DMS79 treated with DMSO at 0.1 percent for 48 hours (cell line): Measurements from ENCODE around the gene DUT.
A peak's percentile ranks its signal among the peaks of the same experiment; 100 is the strongest.

Experiments
- DNase-seq: peaks from one replicate; lab custom pipeline; 2025; lab: John Stamatoyannopoulos, UW

The DUT gene

DNA sequence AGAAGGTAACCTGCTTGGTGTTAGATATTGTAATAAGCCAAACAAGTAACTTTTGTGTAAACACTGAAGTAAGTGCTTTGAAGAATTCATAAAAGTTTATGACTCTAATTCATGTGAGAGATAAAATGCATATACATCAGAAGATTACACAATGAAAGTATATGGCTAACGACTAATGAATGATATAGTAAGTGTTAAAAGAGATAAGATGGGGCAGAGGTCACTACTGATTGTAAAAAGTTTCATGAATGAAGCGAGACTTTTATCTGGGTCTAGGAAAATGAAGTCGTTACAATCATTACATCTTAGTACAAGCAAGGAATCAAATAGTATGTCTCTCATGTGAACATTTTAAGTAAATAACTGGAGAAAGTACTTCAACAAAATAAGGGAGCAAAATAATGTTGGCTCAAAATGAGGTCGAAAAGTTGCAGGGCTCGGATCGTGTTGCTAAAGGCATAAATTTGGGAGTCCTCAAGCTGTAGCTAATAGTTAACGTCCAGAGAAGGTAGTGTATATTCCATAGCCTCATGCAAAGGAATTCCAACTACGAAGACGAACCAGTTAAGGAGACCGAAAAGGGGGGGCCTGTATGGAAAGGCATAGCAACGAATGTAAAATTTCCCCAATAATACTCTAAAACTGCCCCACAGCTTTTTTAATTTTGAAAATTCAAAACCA is 984 bp upstream of the DUT start:
- no peak for DNase-seq

DNA sequence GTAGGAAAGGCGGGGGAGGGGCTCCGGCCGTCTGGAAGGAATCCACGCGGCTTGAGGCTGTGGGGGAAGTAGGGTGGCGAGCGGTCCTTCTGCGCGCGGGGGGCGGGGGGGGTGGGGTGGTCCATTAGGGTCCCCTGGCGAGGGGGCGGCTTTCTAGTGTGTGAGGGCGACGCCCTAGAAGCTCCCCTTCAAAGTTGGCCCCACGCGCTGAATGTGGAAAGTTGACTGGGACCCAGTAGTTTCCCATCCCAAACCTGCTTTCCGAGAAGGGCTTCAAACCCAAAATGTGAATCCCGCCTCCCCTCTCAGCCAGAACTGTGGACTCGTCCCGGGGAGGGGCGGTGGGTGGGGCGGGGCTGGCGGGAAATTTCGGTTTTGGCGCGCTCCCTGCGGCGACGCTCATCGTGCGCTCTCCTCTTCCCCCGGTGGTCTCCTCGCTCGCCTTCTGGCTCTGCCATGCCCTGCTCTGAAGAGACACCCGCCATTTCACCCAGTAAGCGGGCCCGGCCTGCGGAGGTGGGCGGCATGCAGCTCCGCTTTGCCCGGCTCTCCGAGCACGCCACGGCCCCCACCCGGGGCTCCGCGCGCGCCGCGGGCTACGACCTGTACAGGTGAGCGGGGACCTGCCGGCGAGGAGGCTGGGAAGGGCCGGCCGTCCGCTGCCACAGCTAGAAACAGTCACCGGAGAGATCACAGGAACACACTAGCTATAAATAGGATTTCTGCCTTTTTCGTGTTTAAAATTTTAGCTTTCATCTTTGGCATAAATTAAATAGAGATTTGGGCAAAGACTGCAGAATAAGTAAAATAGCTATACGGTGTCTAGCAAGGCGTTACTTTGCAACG is 790 bp downstream of the DUT start:
- DNase-seq, result peak; percentile 36

DNA sequence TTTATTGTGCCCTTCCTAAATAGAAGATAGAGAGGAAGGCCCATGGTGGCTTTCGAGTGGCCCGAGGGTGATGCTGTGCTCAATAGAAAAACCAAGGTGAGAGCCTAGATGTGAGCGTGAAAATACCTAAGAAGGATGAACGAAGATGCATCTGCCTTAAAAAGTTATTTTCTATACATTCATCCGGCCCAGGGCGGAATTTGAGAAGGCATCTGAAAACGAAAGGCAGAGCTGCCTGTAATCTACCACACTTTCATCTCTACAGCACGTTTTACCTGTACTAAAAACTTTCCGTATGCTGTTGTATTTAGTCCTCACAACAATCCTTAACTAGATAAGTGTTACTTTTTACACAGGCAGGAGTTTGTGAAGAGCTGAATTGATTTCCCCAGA is 1.4 kb downstream of the DUT start:
- no peak for DNase-seq

DNA sequence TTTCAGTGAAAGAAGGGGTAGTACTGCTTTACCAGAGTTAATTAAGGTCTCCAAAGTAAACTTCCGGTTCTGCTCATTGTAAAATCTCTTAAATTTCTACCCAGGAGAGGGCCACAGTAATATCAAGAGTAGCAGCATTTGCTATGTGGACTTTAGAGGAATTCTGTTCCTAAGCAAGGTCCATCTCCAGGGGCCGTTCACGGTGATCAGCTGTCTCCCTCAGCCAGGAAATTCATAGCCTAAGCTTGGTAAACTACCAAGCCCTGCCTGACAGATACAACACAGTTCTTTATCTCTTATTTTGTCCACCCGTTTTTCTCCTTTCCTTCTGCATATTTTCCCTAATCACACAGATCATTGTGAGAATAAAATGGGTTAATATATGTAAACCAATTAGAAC is 2.3 kb downstream of the DUT start:
- DNase-seq, result no peak

DNA sequence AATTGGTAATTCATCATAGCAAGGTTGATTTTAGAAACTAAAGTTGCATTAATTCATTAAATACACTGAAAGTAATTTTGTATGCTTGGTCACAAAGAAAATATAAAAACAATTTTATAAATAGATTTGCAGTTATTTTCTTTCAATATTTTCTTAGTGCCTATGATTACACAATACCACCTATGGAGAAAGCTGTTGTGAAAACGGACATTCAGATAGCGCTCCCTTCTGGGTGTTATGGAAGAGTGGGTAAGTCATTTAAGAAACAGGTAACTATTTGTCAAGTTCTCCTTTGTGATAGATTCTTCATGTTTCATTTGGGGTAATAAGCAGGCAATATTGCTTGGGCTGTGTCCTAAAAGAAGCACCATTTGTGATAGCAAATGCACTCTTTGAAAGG is 3.0 kb downstream of the DUT start:
- DNase-seq, result no peak

DNA sequence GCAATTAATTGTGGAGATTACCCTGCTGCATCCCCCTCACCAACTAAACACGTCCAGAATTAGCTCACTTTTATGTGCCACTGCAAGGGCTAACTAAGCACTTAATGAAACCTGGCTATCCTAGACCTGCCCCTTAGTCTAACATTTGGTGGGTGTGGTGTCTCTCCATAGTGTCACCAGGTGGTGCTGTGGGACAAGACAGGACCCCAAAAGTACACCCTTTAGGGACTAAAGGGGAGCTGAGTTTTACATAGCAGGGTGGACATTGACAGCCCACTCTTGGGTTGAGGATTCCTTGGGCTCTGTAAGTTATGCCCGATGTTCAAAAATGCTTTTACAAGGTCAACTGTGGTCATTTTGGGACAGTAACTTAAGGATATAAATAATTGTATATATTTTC is 5.7 kb downstream of the DUT start:
- no peak for DNase-seq

DNA sequence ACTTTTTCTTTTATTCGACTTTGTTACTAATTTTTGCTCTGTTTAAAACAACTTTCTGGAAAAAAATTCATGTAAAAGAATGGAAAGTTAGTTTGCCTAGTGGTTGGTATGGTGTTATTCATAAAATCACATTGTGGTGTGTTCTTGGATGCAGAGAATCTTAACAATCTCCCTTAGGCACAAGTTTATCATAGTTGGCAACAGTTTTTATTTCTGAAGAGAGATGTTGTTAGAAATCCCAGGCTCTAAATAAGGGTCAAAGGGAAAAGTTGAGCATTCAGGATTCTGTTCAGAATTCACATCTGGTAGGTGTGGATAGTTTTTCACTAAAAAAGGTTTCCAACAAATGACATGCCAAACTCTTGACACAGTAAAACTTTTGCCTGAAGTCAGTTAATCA is 6.4 kb downstream of the DUT start:
- no peak for DNase-seq

DNA sequence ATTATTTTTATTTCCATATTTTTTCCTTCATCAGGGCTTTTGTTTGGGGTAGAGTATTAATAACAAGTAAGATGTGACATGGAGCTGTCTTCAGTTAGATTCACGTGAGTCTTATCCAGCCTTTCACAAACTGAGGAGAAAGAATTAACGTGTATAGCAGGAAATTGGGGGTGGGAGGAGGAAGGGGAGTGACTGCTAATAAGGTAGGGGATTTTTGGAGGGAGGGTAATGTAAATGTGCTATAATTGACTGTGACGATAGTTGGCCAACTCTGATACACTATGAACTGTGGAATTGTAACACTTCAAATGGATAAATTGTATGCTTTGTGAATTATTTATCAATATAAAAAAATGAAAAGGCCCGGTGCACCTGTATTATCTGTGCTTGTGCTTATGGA is 8.9 kb downstream of the DUT start:
- DNase-seq, result no peak

DNA sequence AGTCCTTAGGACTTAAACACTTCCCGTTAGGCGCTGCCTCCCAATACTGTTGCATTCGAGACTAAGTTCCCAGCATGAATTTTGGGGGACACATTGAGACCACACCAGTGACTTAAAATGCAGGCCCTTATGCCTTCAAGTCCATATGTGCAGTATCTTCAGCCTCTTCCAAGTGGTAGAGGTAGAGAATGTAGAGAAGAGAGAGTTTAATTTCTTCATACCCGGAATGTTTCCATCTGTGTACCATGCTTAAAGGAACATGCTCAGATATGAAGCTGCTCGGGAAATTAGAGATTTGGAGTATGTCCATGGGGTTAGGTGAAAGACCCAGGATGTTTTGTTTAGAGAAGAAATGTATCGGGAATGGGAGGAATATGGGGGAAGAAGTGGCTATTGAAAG is 12.6 kb downstream of the DUT start:
- DNase-seq, result no peak

DNA sequence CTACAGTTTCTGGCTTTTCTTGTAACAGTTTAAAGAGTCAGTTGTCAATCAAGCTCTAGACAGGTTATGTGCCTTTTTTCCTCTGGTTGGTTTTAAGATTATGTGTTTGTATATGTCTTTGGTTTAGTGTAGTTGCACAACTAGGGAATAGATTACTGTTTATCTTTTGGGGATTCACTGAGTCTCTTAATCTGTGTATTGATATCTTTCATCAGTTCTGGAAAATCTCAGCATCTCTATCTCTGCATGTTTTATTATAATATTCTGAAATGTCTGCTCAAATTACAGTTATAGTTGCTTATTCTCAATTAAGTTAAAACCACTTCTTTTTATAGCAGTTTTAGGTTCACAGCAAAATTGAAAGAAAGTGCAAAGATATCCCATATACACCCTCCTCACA is 14.3 kb downstream of the DUT start:
- DNase-seq, result no peak

DNA sequence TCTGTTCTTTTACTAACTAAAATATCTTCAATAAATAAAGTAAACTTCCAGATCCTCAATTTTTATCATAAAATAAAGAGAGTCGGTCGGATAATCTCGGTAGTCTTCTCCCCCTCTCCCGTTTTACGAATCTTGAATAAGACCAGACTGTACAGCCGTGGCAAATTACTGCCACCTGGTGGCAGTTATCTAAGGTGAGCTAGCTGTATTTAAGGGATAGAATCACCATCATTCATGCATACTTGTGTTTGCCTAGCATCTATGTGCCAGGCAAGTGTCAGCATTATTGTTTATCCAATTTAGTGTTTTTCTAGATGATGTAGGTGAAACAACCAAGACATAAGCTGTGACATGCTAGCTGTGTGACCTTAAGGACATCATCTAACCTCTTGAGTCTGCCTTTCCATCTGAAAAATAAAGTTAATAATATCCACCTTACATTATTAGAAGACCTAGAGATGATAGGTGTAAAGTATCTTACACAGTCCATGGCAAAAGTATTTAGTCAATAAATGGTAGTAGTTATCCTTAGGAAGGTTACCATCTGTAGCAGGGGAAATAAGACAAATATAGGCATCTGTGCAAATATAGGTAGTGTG is 21.3 kb downstream of the DUT start:
- peak; percentile 5 for DNase-seq

DNA sequence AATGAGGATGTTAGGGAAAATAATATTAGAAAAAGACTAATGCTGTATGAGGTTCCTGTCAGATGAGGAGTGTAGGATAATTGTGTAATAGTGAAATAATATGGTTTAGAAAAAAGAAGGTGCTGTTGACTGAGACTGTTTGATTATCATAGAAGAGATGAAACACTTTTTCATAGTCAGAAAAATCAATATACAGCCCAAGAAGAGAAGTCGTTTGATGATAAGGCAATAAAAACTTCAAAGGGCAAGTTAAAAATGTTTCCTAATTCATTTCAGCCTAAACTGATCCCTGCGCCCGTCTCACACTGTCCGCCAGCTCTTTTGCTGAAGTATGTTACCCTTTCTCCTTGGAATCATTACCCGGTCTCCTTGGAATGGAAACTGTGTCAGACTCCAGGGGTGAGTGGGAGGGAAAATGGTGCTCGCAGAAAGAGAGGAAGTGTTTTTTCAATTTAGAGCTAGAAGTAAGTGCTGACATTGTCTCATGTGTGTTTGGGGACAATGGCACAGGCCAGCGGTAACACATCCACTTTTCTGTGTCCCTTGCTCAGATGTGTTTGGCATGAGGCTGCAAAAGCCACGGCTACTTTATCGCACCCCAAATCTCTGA is 23.6 kb downstream of the DUT start:
- no peak for DNase-seq

DNA sequence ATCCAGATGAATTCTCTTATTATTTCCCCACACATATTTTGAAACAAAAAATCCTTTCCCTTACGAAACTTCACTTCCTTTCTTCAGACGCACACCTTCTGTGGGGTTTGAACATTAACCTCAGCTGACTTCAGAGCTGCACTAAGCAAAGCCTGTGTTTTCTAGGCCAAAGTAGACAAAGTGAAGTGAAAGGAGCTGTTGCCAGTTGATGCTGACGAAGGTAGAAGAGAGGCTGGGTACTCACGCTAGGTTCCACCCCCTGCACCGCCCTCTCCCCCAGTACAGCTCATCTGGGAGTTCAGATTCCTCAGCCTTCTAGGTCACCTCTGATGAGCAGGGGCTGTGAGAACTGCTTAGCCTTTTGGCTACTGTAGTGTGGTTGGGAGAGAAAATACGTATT is 24.1 kb downstream of the DUT start:
- no peak for DNase-seq

DNA sequence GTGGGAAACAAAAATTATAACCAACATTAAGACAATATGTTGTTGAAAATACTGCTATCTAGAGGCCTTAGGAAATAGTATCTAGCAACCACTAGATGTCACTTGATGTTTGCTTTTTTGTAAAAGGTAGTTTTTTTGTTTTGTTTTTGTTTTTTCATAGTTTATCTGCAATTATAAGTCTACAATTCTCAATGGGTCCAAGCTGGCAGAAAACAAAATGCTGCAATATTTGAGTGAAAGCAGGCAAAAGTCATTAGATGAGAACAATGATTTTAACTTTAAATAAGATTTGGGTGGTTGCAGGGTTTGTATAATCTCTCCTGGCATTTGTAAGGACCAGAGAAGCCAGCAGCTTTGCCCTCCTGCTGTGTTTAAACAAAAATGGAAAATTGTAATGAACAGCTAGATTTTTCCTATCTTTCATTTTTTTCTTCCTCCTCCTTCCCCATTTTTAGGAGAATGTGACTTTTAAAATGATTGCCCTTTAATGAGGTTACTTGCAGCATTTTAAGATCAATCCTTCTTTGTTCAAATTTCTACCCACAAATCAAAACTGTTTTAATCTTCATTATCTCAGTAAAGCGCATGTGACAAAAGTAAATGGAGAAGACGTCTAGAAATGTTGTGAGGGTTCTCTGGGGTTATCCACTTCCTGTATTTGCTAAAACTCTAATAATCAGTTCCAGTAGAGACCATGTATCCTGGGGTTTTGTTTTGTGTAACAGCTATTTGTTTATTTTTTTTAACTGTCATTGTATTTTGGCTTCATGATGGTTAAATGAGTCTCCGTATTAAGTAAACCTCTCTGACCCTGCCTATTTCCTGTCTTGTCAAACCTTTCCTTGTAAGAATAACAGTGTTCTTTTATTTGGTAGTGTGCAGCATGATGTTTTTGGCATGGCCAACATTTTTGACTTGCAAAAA is 27.3 kb downstream of the DUT start:
- DNase-seq, result peak; percentile 1

DNA sequence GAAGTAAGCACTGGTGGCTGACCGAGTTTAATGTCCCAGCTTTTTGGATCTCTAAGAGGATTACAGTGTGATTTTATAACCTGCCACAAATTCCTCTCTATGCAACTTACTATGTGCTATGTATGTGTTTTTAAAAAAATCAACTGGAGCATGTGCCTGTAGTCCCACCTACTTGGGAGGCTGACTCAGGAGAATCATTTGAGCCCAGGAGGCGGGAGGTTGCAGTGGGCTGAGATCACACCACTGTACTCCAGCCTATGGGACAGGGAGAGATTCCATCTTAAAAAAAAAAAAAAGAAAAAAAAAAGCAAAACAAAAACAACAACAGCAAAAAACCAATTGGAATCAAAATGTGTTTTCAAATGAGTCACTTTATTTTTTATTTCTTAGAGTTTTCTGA is 29.6 kb downstream of the DUT start:
- no peak for DNase-seq

DNA sequence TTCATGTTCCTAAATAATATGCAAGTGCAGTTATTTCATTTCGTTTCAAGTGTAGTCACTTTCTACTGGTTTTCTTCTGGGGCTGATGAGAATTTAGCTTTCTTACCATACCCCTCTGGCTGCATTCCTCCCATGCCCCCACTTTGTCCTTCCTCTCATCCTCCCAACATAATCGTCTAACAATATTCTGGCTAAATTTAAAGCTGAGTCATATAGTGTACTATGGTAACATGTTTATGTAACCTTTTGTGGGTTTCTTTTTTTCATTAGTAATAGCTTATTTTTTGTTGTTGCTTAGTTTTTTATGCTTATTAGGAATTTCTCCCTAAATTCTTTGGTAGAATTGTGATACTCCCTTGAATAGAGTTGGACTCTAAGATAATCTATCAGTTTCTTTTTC is 30.5 kb downstream of the DUT start:
- DNase-seq, result no peak

DNA sequence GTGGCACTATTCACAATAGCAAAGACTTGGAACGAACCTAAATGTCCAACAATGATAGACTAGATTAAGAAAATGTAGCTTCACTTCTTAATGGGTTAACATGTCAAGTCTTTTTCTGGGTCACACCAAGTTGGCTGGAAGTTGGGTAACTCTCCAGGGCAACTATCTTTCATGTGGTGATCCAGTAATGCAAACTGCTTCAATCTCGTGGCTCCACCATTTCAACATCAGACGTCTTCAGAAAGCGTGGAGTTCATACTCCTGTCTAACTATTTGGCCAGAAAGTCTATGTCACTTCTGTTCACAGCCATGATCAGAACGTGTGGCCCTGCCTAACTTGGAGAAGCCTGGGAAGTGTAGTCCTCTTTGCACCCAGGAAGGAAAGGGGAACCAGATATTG is 32.2 kb downstream of the DUT start:
- DNase-seq, result no peak

DNA sequence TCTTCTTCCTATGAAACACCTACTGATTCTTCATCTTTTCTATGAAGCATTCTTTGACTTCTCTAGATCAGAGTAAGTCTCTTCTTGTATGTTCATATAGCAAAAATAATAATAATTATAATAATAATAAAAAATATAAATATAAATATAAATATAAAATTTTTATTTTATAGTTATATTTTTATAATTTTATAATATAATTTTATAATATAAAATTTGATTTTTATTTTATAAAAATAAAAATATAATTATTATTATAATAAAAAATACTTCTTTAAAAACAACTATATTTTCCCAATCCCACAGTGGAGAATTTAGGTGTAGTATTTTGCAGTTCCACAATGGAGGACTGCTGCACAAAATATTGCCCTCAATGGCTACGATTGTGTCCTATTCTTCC is 34.3 kb downstream of the DUT start:
- no peak for DNase-seq

DNA sequence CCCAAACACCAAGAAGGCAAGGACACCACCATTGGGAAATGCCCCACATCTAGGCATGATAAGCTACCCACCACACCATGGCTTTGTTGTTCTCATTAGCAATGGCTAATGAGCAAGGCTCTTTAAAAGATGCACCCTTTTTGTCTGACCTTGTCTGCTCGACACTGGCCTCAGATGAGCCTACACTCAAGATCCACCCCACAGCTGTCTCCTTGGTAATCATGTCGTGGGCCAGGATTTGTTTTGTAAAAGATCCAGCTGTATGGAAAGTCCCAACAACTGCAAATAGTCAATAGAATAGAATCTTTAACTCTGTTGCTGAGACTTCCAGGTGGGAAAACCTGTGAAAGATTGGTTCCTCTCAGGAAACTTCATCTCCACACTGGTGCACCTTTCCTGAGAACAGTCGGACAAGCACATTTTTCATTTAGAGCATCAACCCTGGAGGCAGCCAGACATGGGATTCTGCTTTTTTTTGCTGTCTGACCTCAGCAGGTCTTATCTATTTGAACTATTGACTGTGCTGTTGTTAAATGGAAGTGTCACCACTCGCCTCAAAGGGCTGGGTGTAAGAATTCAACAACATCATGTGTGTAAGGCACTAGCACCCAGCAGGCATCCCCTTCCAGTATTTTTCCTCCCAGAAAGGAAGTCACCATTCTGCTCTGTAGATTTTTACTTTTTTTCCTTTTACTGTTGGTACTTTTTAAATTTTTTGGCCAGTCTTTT is 35.5 kb downstream of the DUT start:
- DNase-seq, result no peak

DNA sequence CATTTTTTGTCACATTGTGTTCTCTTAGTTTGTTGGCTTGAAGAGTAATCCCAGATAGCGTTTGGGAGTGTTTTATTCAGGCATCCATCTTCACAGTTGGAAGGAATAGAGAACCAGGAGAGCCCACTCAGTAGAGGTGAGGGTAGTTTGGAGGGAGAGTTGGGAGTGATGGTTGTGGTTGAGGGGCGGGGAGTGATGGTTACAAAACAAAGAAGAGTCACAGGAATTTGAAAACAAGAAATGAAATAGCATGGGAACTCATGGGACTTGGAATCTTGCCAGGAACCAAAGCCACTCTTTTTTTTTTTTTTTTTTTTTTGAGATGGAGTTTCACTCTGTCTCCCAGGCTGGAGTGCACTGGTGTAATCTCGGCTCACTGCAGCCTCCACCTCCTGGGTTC is 36.3 kb downstream of the DUT start:
- no peak for DNase-seq

DNA sequence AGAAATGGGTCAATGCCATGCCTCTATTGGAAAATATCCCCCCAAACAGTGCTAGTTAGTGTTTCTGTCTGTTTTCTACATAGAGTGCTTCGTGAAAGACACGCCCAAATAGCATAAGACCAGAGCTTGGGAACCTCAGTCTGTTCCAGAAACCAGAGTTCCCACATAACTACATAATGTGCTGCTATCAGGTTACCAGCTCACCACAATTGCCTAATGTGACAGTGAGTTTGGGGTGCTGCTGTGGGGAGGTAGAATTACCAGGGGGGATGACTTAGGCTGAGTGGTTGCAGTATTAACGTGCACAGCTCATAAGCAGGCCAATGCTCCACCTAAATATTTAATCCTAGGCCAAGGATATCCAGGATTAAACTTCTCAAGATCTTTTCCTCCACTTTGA is 39.2 kb downstream of the DUT start:
- DNase-seq, result no peak
